Fibroblast of skin of right quadriceps (primary cell): ENCODE results near the gene GSG1L.
"Not testable (repeated sequence)": the region's sequence is repeated elsewhere in the genome, so short reads cannot be mapped to it uniquely, and the experiment has no call there.

Source experiments
- DNase-seq: peaks from one replicate; pipeline ENCODE4 v3.0.0-alpha.2; 2013

The GSG1L gene

DNA sequence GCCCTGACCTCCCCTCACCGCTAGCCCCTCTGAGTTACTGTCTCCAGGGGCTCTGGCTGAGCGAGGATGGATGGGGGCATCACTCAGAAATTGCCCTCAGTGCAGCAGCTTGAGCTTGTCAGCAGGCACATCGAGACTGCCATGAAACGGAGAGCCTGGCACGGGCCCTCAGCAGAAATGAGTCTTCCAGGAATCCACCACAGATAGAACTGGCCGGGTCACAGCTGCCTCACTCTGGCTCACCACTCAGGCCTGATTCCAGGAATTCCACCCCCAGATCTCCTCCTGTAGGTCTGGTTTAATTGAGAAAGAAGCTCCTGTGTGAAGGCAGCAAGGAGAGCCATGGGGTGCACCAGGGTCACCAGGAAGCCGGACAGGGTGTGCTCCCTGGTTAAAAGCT is 85.5 kb downstream of the GSG1L start:
- DNase-seq: no peak

DNA sequence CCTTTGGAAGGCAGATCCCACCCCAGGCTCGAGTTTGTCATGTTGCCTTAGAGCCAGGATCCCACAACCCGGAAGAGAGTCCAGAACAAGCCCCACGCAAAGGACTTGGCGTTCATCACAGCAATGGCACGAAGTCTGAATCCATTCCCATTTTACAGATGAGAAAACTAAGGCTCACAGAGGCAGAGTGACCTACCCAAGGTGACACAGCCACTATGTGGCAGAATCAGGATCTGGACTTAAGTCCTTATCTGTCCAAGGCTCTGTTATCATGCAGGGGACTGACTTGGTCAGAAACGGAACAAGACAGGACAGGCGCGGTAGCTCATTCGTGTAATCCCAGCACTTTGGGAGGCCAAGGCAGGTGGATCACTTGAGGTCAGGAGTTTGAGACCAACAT is 86.5 kb downstream of the GSG1L start:
- no peak for DNase-seq

DNA sequence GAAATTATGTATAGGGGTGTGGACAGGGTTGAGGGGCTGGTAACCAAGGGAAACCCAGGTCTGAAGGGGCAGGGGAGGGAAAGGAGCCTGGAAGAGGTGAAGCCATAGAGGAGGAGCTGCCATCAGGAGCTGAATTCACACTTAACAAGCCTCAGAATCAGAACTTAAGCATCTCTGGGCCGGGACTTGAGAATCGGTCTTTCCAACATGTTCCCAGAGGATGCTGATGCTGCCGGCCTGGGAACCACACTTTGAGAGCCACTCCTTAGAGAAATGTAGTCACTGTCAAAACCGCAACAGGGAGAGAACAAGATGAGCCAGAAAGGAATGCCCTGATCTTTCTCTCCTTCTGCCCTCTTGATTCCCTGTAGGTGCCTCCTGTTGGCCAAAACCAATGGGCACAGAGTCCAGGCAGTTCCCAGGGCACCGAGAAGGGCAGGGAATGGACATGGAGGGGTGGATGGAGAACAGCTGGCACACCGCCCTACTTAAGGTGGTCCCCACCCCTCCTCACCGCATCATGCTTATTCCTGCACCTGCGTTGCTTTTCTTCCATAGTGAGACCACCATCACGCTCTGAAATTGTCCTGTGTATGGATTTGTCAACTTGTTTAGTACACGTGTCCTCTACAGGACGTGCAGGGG is 88.5 kb downstream of the GSG1L start:
- DNase-seq: no peak

DNA sequence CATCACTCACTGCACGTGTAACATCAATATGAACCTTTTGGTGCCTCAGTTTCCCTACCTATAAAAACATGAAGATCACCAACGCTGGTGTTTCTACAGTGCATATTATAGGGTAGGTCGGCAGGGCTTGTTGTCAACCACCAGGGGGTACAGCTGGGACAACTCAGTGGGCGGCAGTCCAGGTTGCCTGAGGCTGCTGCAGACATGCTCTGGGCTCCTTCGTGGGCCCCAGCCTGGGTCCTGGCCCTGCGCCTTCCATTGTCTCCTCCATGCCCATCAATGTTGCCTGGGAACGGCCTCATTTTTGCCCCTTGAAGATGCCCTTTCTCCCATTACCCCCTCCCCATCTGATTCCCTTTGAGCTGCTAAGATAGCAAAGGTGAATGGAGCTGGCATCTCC is 89.8 kb downstream of the GSG1L start:
- no peak for DNase-seq

DNA sequence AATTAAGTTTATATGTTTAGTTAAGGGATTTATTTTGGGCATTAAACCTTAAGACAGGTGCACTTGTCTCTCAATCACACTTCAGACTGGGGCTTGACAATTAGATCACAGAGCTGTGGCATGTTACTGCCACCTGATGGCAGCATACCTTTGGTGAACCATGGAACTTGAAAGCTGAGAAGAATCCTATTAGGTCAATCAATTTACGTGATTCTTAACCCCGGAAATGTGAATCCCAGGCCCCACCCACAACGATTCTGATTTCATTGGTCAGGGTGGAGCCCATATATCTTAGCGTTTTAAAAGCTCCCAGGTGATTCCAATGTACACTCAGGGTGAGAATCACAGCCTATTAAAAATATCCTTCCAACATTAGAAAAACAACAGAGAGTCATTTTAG is 91.0 kb downstream of the GSG1L start:
- no peak for DNase-seq

DNA sequence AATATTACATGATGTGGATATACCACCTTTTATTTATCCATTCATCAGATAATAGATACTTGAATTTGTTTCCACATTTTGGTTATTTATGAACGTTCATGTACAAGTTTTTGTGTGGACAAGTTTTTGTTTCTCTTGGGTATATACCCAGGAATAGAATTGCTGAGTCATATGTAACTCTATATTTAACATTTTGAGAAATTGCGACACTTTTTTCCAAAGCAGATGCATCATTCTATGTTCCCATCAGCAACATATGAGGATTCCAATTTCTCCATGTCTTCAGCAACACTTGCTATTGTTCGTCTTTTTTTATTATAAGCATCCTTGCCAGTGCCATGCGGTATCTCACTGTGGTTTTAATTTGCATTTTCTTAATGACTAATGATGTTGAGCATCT is 93.9 kb downstream of the GSG1L start:
- DNase-seq: no peak

DNA sequence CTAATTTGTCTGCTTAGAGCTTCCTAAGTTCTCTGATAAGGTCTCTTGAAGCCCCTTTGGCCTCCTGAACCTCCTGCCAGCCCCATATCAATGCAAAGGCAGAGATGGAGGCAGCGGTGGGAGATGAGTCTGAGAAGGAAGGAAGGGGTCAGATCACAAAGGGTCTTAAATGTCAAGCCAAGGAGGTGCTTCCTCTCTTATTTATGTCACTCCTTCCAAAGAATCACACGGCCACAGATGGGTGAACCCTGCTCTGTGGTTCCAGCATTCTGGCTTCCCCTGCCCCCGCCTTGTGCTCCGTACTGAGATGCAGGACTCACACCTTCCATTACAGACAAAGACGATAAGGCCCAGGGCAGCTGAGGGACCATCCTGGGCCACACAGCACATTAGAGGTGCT is 96.3 kb downstream of the GSG1L start:
- no peak for DNase-seq

DNA sequence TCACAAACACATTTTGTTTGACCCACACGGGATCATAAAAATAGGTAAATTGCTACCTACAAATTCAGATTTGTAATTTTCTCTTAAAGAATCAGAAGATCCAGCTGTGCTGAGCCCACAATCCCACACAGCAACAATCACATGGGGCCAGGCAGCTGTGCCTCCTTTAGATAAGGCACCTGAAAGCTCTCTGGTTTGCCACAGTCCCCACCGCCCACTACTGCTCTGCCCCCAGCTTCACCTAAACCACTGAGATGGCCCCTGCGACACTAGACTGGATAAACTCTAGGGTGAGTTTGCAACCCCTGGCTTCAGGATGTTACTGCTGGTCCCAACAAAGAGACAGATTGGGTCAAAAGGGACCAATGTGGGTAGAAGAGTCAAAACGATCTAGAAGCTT is 96.8 kb downstream of the GSG1L start:
- no peak for DNase-seq

DNA sequence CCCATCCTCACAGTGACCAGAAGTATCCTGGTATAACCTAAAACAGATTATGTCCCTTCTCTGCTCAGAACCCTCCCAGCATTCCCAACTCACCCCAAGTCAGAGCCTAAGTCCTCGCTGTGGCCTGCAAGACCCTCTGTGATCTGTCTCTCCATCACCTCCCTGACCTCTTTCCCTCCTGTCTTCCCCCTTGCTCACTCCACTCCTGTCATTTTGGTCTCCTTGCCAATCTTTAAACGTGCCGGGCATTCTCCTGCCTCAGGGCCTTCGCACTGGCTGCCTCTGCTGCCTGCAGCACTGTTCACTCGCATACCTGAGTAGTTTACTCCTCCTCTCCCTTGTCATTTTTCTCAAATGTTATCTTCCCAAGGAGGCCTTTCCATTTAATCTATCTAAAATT is 97.7 kb downstream of the GSG1L start:
- DNase-seq: no peak

DNA sequence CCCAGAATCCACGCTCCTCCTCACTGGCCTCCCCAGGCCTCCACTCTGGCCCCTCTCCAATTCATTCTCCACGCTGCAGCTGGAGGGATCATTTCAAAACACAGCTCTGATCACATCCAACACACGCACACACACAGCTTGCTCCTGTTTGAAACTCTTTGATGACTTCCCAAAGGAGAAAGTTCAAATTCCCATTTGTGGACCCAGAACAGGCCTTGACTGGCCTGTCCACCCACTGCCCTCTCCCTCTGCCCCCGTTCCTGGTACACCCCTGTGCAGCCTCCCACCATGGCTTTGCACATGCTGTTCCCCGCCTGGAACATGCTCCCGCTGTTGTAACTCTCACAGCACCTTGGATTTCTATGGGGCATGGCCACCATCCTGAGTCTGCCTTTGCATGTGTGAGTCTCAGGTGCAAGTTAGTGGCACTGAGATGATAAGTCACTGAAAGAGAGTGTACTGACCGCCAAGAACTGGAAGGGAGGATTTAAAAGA is 100.0 kb downstream of the GSG1L start:
- no peak for DNase-seq

DNA sequence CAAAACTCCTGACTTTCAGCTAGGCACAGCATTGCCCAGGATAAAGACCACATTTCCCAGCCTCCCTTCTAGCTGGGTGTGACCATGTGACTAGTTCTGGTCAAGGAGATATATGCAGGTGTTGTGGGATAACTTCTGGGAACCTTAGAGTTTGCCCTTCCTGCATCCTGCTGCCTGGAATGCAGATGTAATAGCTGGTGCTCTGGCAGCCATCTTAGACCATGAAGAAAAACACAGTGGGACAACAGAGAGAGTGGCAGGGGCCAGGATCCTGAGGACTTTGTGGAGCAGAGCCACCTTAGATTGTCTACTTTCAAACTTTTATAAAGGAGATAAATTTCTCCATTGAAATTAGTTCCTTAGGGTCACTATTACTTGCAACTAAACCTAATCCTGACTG is 101.3 kb downstream of the GSG1L start:
- no peak for DNase-seq

DNA sequence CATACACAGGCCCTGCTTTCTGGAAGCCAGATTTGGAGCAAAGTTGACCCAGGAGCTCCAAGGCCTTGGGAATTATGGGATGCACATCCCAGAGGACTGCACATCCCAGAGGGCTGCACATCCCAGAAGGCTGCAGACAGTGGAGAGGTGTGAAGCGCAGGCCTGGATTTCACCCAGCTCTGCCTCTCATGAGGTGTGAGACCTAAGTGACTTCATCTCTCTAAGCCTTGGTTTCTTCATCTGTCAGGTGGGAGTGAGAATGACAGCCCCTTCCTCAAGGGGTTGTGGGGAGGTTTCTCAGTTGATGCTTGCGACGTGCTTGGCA is 102.3 kb downstream of the GSG1L start:
- DNase-seq: no peak

DNA sequence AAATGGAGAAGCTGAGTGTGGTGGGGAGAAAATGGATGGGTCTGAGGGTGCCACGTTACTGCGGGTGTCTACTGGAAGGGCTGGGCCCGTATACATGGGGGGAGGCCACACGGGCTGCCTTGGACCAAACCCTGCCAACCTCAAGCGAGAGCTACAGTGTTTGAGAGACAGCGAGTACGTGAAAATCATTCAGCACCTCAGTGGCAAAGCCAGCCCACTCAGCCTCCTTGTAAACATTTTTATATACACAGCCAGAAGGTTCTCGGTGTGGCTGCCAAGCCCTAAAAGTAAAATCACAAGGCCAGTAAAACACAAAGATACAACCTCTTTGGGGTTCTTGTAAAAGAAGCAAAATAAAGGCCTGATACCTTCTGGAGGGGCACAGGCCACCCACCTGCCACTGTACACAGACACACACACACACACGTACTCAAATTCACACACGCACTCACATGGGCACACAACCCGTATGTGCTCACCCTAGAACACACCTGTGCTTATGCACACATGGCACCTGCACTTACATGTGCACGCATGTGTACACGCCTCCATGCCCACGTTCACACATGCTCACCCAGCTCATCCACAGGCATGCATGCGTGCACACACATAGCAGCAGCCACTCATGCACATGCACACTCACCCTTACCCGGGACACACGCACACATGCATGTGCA is 102.8 kb downstream of the GSG1L start:
- DNase-seq: no peak

DNA sequence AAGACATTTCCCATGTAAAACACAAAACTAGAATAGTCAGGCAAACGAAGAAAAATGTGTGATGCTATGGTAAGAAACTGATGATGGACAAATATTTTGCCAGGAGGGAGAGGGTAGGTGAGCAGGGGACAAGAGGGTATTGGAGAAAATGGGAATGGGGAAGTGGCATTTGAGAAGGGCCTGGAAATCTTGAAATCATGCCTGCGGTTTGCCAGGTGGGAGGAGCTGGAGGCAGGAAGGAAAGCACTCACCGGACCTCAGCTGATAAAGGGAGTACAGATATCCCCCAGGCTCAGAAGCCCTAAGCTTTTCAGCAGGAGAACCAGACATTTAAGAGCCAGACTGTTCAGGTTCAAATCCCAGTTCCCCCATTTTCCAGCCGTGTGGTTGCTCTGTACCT is 103.6 kb downstream of the GSG1L start:
- DNase-seq: no peak

DNA sequence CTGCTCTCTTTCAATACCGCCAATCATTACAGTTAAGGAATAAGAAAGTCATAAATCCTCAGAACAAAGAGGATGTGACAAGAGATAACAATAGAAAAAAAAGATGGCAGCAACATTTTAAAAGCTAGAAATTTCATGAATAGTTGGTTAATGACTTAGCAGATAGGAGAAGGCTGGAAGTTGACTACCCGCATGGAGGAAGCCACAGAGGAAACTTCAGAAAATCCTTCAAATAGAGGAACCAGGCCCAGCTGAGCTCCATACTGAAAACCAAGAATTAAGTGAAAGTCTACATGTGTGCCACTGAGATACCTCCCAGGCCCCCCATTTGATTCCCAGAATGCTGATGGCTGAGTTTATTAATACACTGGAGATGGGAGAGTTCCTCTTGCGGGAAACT is 109.3 kb downstream of the GSG1L start:
- no peak for DNase-seq

DNA sequence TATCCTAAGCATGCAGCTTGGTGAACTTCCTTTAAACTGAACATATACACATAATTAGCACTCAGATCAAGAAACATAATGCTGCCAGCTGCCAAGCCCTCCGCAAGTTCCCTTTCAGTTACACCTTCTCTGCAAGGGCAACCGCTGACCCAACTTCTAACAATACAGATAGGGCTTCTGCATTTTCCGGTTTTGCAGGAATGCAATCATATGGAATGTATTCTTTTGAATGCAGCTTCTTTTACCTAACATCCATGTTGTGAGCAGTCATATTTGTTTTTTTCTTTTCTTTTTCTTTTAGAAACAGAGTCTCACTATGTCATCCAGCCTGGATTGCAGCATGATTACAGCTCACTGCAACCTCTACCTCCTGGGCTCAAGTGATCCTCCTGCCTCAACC is 110.7 kb downstream of the GSG1L start:
- no peak for DNase-seq

DNA sequence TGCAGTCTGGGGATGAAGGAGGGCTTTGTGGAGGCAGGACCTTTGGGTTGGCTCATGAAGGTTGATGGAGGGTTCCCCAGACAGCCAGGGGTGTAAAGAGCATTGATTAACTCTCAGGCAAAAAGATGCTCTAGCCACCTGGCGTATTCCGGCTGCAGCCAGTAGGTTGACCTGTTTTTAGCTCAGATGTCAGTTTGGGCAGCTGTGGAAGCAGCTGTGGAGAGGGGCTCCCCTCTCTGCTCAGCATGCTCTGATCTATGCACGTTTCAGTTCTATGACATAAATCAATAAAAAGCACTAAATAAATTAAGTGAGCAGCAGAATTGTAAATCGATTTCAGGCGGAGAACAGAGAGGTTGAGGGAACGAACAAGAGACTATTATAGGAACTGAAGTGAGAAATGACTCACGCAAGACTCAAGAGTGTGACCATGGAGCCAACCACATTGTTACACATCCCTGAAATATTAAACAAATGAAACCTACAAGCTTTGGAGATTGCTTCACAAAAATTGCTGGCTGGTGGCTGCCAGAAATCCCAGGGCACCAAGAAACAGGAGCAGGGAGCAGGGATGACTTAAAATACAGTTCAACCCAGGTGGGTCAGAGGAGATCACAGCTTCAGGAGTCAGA is 111.9 kb downstream of the GSG1L start:
- DNase-seq: no peak

DNA sequence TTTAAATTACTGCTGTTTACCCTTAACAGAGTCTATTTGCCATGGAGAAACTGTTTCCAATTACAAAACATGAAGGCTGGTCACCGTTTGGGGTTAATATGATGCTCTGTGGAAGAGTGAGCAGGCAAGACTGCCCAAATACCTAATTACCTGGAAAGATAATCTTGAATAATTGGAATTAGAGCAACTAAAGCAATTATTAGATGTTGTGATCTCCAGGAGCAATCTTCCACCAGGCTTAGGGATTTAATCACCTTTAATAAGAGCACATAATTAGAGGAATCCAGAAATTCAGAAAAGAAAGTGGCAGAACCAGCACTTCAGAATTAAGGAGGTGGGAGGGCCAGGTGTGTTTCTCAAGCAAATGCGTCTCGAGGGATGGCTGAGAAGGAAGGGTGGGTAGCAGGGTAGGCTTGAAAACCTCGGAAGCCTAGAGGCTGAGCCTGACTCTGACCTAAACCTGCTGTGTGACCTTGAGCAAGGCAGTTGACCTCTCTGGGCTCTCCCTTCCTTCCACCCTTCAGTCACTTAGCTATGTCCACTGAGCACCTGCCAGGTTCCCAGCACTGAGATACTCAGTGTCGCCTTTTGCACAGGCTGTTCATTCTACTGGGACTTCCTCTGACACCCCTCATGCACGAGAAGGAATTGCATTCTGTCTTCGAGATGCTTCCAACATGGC is 113.2 kb downstream of the GSG1L start:
- DNase-seq: no peak

DNA sequence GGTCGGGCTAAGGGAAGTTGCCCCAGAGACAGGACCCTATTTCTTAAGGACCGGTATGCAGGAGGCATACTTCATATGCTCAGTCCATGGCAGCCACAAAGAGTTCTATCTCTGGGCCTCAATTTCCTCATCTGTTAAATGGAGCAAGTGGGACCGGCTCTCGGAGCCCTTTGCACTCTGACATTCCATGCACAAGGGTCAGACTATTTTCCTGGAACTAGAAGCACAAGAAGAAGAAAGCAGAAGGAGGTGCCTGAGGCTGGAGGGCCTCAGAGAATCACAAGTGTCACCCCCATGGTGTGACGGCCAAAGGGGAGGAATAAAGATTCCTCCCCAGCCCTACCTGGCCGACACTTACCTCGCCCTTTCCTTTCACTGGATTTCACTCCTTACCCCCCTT is 115.8 kb downstream of the GSG1L start:
- no peak for DNase-seq

DNA sequence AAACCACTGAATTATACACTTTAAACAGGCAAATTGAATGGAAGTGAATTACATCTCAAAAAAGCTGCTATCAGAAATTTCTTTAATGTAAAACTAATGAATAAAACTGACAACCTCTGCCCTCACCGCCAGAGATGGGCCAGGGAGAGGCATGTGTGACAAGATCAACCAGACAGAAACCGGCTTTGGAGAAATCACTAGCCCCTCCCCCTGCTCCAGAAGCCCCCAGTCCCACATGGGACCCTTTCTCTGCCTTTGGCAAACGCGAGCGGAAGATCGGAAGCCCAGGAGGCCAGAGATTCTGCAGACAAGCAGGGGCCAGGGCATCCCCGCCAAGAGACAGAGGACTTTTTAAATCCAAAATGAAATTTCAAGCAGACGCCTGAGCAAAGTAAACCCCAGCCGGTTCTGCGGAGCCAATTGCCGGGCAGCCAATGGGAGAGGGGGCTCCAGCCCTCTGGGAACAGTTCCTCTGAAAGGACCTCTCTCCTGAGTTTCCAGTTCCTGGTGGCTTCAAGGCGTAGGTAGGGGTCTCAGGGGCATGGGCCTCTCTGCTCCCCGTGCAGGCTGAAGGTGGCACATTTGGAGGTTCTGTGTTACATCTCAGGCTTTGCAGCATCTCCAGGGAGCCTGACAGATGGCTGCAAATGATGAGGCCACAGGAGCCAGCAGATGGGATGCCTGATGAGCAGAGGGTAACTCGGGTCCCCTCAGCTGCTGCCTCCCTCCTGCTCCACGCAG is 118.1 kb downstream of the GSG1L start:
- no peak for DNase-seq

DNA sequence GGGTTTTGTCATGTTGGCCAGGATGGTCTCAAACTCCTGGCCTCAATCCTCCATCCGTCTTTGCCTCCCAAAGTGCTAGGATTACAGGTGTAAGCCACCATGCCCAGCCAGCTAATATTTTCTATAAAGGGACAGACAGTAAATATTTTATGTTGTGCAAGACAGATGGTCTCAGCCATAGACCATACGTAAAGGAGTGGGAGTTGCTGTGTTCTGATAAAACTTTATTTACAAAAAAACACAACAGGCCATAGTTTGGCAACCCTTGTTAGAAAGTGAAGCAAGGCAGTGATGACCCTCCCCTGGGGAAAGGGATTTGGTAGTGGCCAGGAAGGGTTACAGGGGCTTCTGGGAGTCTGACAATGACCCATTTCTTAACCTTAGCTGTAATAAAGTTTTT is 119.7 kb downstream of the GSG1L start:
- DNase-seq: no peak

DNA sequence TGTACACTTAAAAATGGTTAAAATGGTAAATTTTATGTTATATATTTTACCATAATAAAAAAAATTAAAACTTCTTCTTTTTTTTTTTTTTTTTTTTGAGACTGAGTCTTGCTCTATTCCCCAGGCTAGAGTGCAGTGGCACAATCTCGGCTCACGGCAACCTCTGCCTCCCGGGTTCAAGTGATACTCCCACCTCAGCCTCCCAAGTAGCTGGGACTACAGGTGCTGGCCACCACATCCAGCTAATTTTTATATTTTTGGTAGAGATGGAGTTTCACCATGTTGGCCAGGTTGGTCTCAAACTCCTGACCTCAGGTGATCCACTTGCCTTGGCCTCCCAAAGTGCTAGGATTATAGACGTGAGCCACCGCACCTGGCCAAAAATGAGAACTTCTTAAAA is 121.4 kb downstream of the GSG1L start:
- not testable (repeated sequence) for DNase-seq

DNA sequence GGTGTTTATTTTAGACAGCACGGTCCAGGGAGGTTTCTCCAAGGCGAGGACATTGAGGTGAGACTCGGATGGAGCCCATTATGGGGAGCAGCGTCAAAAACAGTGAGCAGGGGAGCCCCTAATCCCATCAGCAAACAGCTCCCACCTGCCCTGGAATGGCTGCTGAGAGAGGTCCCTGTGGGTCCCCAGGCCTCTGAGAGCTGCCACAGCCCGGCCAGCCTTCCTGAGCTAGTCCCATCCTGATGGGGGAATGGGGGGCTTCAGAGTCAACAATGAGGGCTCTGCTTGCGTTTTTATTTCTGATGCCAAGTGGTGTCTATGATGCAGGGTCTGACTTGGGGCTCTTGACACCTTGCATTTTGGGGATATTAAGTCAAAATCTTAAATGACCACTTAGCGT is 128.4 kb downstream of the GSG1L start:
- no peak for DNase-seq
